ENCODE data around the gene PAPPA.

The PAPPA gene

GRCh38 chr9:116153765-116154333 is at the start of gene PAPPA:
PAPPA (plus strand) TSS chr9:116153791; CDS start chr9:116154173, 382 bp downstream.
- DNase-seq, result no peak

GRCh38 chr9:116103976-116104820 is 49.4 kb upstream of the PAPPA start:
- DNase-seq, result no peak

- no peak for DNase-seq
These were observed 41.4 kb upstream of the PAPPA start for GRCh38 chr9:116112236-116112635.

- no peak for DNase-seq
These were observed 37.7 kb upstream of the PAPPA start for GRCh38 chr9:116115761-116116353.

- no peak for DNase-seq
These were observed 37.2 kb upstream of the PAPPA start for GRCh38 chr9:116116393-116116792.

GRCh38 chr9:116123171-116123570 is 30.4 kb upstream of the PAPPA start:
- DNase-seq, result no peak

- no peak for DNase-seq
These were observed 29.0 kb upstream of the PAPPA start for GRCh38 chr9:116124472-116125040.

- DNase-seq, result no peak
These were observed 20.4 kb upstream of the PAPPA start for GRCh38 chr9:116133163-116133562.

GRCh38 chr9:116134975-116135374 is 18.6 kb upstream of the PAPPA start:
- no peak for DNase-seq

- DNase-seq, result no peak
These were observed 16.6 kb upstream of the PAPPA start for GRCh38 chr9:116137010-116137409.

- DNase-seq, result no peak
These were observed 16.0 kb upstream of the PAPPA start for GRCh38 chr9:116137581-116137980.

GRCh38 chr9:116141864-116142561 is 11.6 kb upstream of the PAPPA start:
- DNase-seq, result no peak

GRCh38 chr9:116142706-116143492 is 10.7 kb upstream of the PAPPA start:
- DNase-seq, result no peak

GRCh38 chr9:116144038-116144437 is 9.6 kb upstream of the PAPPA start:
- no peak for DNase-seq

- no peak for DNase-seq
These were observed 9.0 kb upstream of the PAPPA start for GRCh38 chr9:116144555-116144954.

GRCh38 chr9:116145036-116145435 is 8.6 kb upstream of the PAPPA start:
- no peak for DNase-seq

- DNase-seq, result no peak
These were observed 5.8 kb upstream of the PAPPA start for GRCh38 chr9:116147821-116148220.

GRCh38 chr9:116149844-116150243 is 3.7 kb upstream of the PAPPA start:
- DNase-seq, result no peak

- DNase-seq, result no peak
These were observed 2.4 kb upstream of the PAPPA start for GRCh38 chr9:116151199-116151598.

GRCh38 chr9:116151966-116152381 is 1.6 kb upstream of the PAPPA start:
- DNase-seq, result no peak

GRCh38 chr9:116152390-116152789 is 1.2 kb upstream of the PAPPA start:
- no peak for DNase-seq

Measured in cortex of kidney (tissue), 1 donor.